ENCODE measurements around the gene NR4A2.

NR4A2 gene

GRCh38 chr2:156346731-156347130, 14.2 kb upstream of the NR4A2 start:
- no peak overlapping the region for H3K4me3 ChIP-seq (replicated peaks; ENCODE audit: low read depth, low read length)
- no peak for TF ChIP-seq CTCF (IDR thresholded peaks at IDR 0.05; ENCODE audit: low read length, missing control alignments)
- DNase-seq (ENCODE audit: low read depth), result no peak

GRCh38 chr2:156345582-156345981, 13.1 kb upstream of the NR4A2 start:
- no peak for TF ChIP-seq CTCF (IDR thresholded peaks at IDR 0.05; ENCODE audit: low read length, missing control alignments)
- DNase-seq (ENCODE audit: low read depth), result no peak
- H3K4me3 ChIP-seq (replicated peaks; ENCODE audit: low read depth, low read length), result no peak overlapping the region

- DNase-seq (ENCODE audit: low read depth), result peak; percentile 16
- no peak for TF ChIP-seq CTCF (IDR thresholded peaks at IDR 0.05; ENCODE audit: low read length, missing control alignments)
- H3K4me3 ChIP-seq (replicated peaks; ENCODE audit: low read depth, low read length), result no peak overlapping the region
Observed at GRCh38 chr2:156343940-156344301, 11.4 kb upstream of the NR4A2 start.

GRCh38 chr2:156343096-156343939, 10.8 kb upstream of the NR4A2 start:
- no peak for DNase-seq (ENCODE audit: low read depth)
- H3K4me3 ChIP-seq (replicated peaks; ENCODE audit: low read depth, low read length), result peak overlapping the region; percentile 69
- no peak for TF ChIP-seq CTCF (IDR thresholded peaks at IDR 0.05; ENCODE audit: low read length, missing control alignments)

- DNase-seq (ENCODE audit: low read depth), result peak; percentile 95
- TF ChIP-seq CTCF (IDR thresholded peaks at IDR 0.05; ENCODE audit: low read length, missing control alignments), result no peak
- peak overlapping the region; percentile 82 for H3K4me3 ChIP-seq (replicated peaks; ENCODE audit: low read depth, low read length)
Observed at GRCh38 chr2:156342254-156343095, 10.0 kb upstream of the NR4A2 start.

GRCh38 chr2:156341452-156342253, 9.1 kb upstream of the NR4A2 start:
- peak overlapping the region; percentile 82 for H3K4me3 ChIP-seq (replicated peaks; ENCODE audit: low read depth, low read length)
- peak; percentile 96 for DNase-seq (ENCODE audit: low read depth)
- TF ChIP-seq CTCF (IDR thresholded peaks at IDR 0.05; ENCODE audit: low read length, missing control alignments), result no peak
